H1 (cell line): Measurements from ENCODE around the gene SOX12.

Source experiments
- EP300 ChIP-seq, 2 experiments: IDR thresholded peaks; 1 replicate in 1 of 2; 2 replicates in 1 of 2; pipeline ENCODE4 v1.6.1; 2011 to 2012; ENCODE audit warnings: low read depth in 2 of 2, low read length in 2 of 2, mild to moderate bottlenecking in 2 of 2, borderline replicate concordance in 1 of 2, inconsistent platforms in 1 of 2, moderate library complexity in 1 of 2
- EZH2 ChIP-seq: fragments of 200-600 bp; sonication (generic); IDR thresholded peaks from 2 replicates; pipeline ENCODE4 v1.7.1; 2012; ENCODE audit warnings: low read depth, mild to moderate bottlenecking, moderate library complexity, low read length, inconsistent platforms; ENCODE audit not compliant: severe bottlenecking
- HDAC2 ChIP-seq, 2 experiments: fragments of 300-600 bp in 1 of 2; sonication (generic) in 1 of 2; IDR thresholded peaks; 2 replicates each; pipeline ENCODE4 v1.6.1; 2011 to 2012; ENCODE audit warnings: low read depth in 2 of 2, low read length in 2 of 2, mild to moderate bottlenecking in 2 of 2, moderate library complexity in 2 of 2, borderline replicate concordance in 1 of 2, inconsistent platforms in 1 of 2
- NRF1 ChIP-seq: IDR thresholded peaks from 2 replicates; pipeline ENCODE4 v1.6.1; 2011; ENCODE audit warnings: mild to moderate bottlenecking, low read depth, low read length, improper control_type of control experiment
- POLR2A ChIP-seq, 2 experiments: IDR thresholded peaks; 1 replicate in 1 of 2; 2 replicates in 1 of 2; pipeline ENCODE4 v1.6.1; 2011; ENCODE audit warnings: low read depth in 2 of 2, low read length in 2 of 2, mild to moderate bottlenecking in 2 of 2; ENCODE audit errors: control extremely low read depth in 1 of 2
- POLR2AphosphoS5 ChIP-seq: IDR thresholded peaks from 2 replicates; pipeline ENCODE4 v1.6.1; 2011; ENCODE audit warnings: low read depth, low read length
- SRF ChIP-seq: IDR thresholded peaks from 2 replicates; pipeline ENCODE4 v1.6.1; 2011; ENCODE audit warnings: mild to moderate bottlenecking, low read depth, low read length, moderate library complexity
- TBP ChIP-seq: IDR thresholded peaks from 2 replicates; pipeline ENCODE4 v1.6.1; 2011; ENCODE audit warnings: low read depth, low read length, improper control_type of control experiment
- YY1 ChIP-seq: IDR thresholded peaks from 2 replicates; pipeline ENCODE4 v1.6.1; 2011; ENCODE audit warnings: low read depth, mild to moderate bottlenecking, low read length
- TF ChIP-seq, protein P1 (sequence below), 3 experiments: IDR thresholded peaks; 1 replicate in 2 of 3; 2 replicates in 1 of 3; pipeline versions ENCODE4 v1.5.1 to v1.6.1; 2011; ENCODE audit warnings: low read length in 3 of 3, mild to moderate bottlenecking in 3 of 3, inconsistent platforms in 2 of 3, low read depth in 1 of 3, moderate library complexity in 1 of 3; ENCODE audit not compliant: insufficient read depth in 1 of 3; ENCODE audit errors: control extremely low read depth in 1 of 3

DNA sequence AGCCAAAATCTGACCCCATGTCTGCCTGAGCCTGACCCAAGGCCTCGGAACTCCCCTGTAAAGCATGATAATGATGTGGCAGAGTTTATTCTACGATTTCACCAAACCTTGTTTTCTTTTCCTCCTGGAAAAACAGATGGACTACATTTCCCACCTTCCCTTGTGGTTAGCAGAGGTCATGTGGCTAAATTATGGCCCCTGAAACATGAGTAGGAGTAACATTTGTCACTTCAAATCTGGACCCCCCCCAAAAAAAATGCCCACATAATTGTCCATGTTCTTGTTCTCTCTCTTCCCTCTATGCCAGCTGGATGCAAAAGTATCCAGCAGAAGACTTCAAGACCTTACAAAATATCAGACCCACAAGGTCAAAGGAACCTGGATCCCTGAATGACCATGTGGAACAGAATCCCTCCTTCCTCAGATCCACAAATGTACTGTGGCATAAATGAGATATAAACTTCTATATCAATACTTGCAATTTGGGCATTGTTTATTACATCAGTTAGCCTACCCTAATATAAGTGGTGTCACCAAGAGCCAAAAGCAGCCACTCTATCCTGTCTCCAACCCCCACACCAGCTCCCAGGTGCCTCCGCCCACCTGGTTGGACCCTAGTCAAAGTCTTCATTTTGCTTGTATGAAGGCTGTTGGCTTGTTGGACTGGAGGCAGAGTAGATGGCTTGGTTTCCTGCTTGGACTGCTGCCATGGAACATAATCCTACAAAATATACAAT, 36.2 kb upstream of the SOX12 start:
- TF ChIP-seq EP300 (IDR thresholded peaks at IDR 0.05; ENCODE audit: borderline replicate concordance in 1 of 2, low read depth in 2 of 2, low read length in 2 of 2) (no peak), NRF1 (no peak), SRF (no peak), POLR2A (IDR thresholded peaks at IDR 0.05; ENCODE audit: control extremely low read depth in 1 of 2, low read depth in 2 of 2, low read length in 2 of 2) (no peak), HDAC2 (IDR thresholded peaks at IDR 0.05; ENCODE audit: borderline replicate concordance in 1 of 2, low read depth in 2 of 2, low read length in 2 of 2) (no peak), POLR2AphosphoS5 (no peak), EZH2 (no peak), TBP (no peak), YY1 (no peak)
- TF ChIP-seq, protein P1, sequence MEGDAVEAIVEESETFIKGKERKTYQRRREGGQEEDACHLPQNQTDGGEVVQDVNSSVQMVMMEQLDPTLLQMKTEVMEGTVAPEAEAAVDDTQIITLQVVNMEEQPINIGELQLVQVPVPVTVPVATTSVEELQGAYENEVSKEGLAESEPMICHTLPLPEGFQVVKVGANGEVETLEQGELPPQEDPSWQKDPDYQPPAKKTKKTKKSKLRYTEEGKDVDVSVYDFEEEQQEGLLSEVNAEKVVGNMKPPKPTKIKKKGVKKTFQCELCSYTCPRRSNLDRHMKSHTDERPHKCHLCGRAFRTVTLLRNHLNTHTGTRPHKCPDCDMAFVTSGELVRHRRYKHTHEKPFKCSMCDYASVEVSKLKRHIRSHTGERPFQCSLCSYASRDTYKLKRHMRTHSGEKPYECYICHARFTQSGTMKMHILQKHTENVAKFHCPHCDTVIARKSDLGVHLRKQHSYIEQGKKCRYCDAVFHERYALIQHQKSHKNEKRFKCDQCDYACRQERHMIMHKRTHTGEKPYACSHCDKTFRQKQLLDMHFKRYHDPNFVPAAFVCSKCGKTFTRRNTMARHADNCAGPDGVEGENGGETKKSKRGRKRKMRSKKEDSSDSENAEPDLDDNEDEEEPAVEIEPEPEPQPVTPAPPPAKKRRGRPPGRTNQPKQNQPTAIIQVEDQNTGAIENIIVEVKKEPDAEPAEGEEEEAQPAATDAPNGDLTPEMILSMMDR (IDR thresholded peaks at IDR 0.05; ENCODE audit: control extremely low read depth in 1 of 3, insufficient read depth in 1 of 3, low read depth in 1 of 3, low read length in 3 of 3) = no peak
